HEK293 (cell line): ENCODE measurements around the gene KNG1.

ENCODE experiments used
- AEBP2 ChIP-seq: fragments of 450-650 bp; formaldehyde crosslinking; IDR thresholded peaks from 2 replicates; pipeline ENCODE4 v1.5.1; 2016; ENCODE audit warnings: missing biosample characterization, missing genetic modification characterization, borderline replicate concordance
- CTCF ChIP-seq: fragments of 450-650 bp; formaldehyde crosslinking; IDR thresholded peaks from 2 replicates; pipeline ENCODE4 v1.5.1; 2016; ENCODE audit warnings: missing biosample characterization, missing genetic modification characterization
- GLI2 ChIP-seq: fragments of 450-650 bp; formaldehyde crosslinking; IDR thresholded peaks from 2 replicates; pipeline ENCODE4; 2017; ENCODE audit warnings: missing biosample characterization, missing genetic modification characterization, low read depth, borderline replicate concordance
- KLF16 ChIP-seq: fragments of 450-650 bp; formaldehyde crosslinking; IDR thresholded peaks from 2 replicates; pipeline ENCODE4 v1.5.1; 2017; ENCODE audit warnings: missing biosample characterization, missing genetic modification characterization
- KLF8 ChIP-seq: fragments of 450-650 bp; formaldehyde crosslinking; IDR thresholded peaks from 2 replicates; pipeline ENCODE4 v1.5.1; 2016; ENCODE audit warnings: missing biosample characterization, missing genetic modification characterization
- SETDB1 ChIP-seq: IDR thresholded peaks from one replicate; pipeline ENCODE4 v1.6.1; 2017; ENCODE audit warnings: mild to moderate bottlenecking, low read length, moderate library complexity, mixed read lengths; ENCODE audit not compliant: insufficient read length
- YY1 ChIP-seq: fragments of 450-650 bp; formaldehyde crosslinking; IDR thresholded peaks from 2 replicates; pipeline ENCODE4 v1.5.1; 2018; ENCODE audit warnings: missing biosample characterization, missing genetic modification characterization
- ZBTB10 ChIP-seq: fragments of 450-650 bp; formaldehyde crosslinking; IDR thresholded peaks from 2 replicates; pipeline ENCODE4 v1.5.1; 2016; ENCODE audit warnings: missing biosample characterization, missing genetic modification characterization
- ZNF175 ChIP-seq: fragments of 450-650 bp; formaldehyde crosslinking; IDR thresholded peaks from 2 replicates; pipeline ENCODE4 v1.5.1; 2016; ENCODE audit warnings: missing biosample characterization, missing genetic modification characterization
- ZNF248 ChIP-seq: fragments of 450-650 bp; formaldehyde crosslinking; IDR thresholded peaks from 2 replicates; pipeline ENCODE4 v1.5.1; 2017; ENCODE audit warnings: missing biosample characterization, missing genetic modification characterization
- ZNF335 ChIP-seq: fragments of 450-650 bp; formaldehyde crosslinking; conservative IDR thresholded peaks from 2 replicates; pipeline ENCODE4 v1.5.1; 2016; ENCODE audit warnings: missing biosample characterization, missing genetic modification characterization
- ZNF501 ChIP-seq: fragments of 450-650 bp; formaldehyde crosslinking; IDR thresholded peaks from 2 replicates; pipeline ENCODE4 v1.5.1; 2016; ENCODE audit warnings: missing biosample characterization, missing genetic modification characterization
- ZNF785 ChIP-seq: fragments of 450-650 bp; formaldehyde crosslinking; IDR thresholded peaks from 2 replicates; pipeline ENCODE4 v1.5.1; 2016; ENCODE audit warnings: missing biosample characterization, missing genetic modification characterization
- ZSCAN18 ChIP-seq: fragments of 450-650 bp; formaldehyde crosslinking; IDR thresholded peaks from 2 replicates; pipeline ENCODE4 v1.5.1; 2016; ENCODE audit warnings: missing biosample characterization, missing genetic modification characterization

GRCh38 chr3:186694288-186695032 is 22.7 kb upstream of the KNG1 start:
- TF ChIP-seq ZNF335 (tag by site-specific recombination), result no peak
- TF ChIP-seq KLF16 (tag by site-specific recombination), result no peak
- no peak for TF ChIP-seq ZSCAN18
- TF ChIP-seq KLF8 (tag by site-specific recombination), result no peak
- TF ChIP-seq ZBTB10, result no peak
- TF ChIP-seq YY1 (tag by site-specific recombination), result no peak
- no peak for TF ChIP-seq ZNF501 (tag by site-specific recombination)
- no peak for TF ChIP-seq CTCF (tag by site-specific recombination)
- TF ChIP-seq GLI2 (tag by site-specific recombination), result no peak
- no peak for TF ChIP-seq ZNF175
- no peak for TF ChIP-seq ZNF785
- TF ChIP-seq ZNF248 (tag by site-specific recombination), result no peak
- TF ChIP-seq AEBP2 (tag by site-specific recombination), result no peak
- no peak for TF ChIP-seq SETDB1
